H1 (cell line): ENCODE data around the gene DERL2. TPM values are rescaled to one million over a fixed set of nuclear protein-coding genes. Genes with fewer than 3 reads are reported as not detected.

Experiments
- CTCF ChIA-PET: fragments of 300-600 bp; sonication (Branson Sonifier 250); formaldehyde crosslinking; loops from one replicate; lab custom pipeline; 2021; ENCODE audit not compliant: partially characterized antibody; lab: Charles Lee
- POLR2A ChIA-PET: fragments of 300-600 bp; sonication (Branson Sonifier 250); formaldehyde crosslinking; loops from one replicate; lab custom pipeline; 2021; ENCODE audit warnings: inconsistent platforms; ENCODE audit not compliant: partially characterized antibody; lab: Charles Lee
- DNase-seq, 2 experiments: peaks; one replicate each; pipeline versions ENCODE4 v3.0.0 to v3.0.0-alpha.2; 2010 to 2022; ENCODE audit warnings: low spot score in 2 of 2, low read depth in 1 of 2, mixed read lengths in 1 of 2
- FAIRE-seq: peaks from 2 replicates; lab custom pipeline; 2011; peaks lifted over from hg19 to GRCh38; lab: Jason Lieb, UNC
- H2AFZ ChIP-seq: 2 replicates; pipeline ENCODE4 v1.8.1; 2012; ENCODE audit warnings: low read length, inconsistent platforms
- H2AK5ac ChIP-seq: 2 replicates; pipeline ENCODE4 v1.6.1; 2013; ENCODE audit warnings: low read depth, low read length
- H2BK120ac ChIP-seq: replicated peaks from 2 replicates; pipeline ENCODE3; 2013; ENCODE audit warnings: low read depth, low read length, inconsistent platforms
- H2BK12ac ChIP-seq: 2 replicates; pipeline ENCODE4 v1.6.1; 2013; ENCODE audit warnings: low read depth, low read length
- H2BK15ac ChIP-seq: 2 replicates; pipeline ENCODE4 v1.6.1; 2013; ENCODE audit warnings: low read length
- H2BK20ac ChIP-seq: 2 replicates; pipeline ENCODE4 v1.6.1; 2013; ENCODE audit warnings: low read length
- H2BK5ac ChIP-seq: 2 replicates; pipeline ENCODE4 v1.6.1; 2013; ENCODE audit warnings: low read depth, low read length
- H3K14ac ChIP-seq: 2 replicates; pipeline ENCODE4 v1.6.1; 2013; ENCODE audit warnings: inconsistent platforms; ENCODE audit not compliant: insufficient read length
- H3K18ac ChIP-seq: 2 replicates; pipeline ENCODE4 v1.6.1; 2013; ENCODE audit warnings: low read length; ENCODE audit errors: extremely low read depth
- H3K23ac ChIP-seq: 2 replicates; pipeline ENCODE4 v1.6.1; 2013; ENCODE audit warnings: inconsistent platforms; ENCODE audit not compliant: insufficient read length
- H3K23me2 ChIP-seq: 2 replicates; pipeline ENCODE4 v1.6.1; 2013; ENCODE audit warnings: low read depth, low read length
- H3K27ac ChIP-seq: 2 replicates; pipeline ENCODE4 v1.6.1; 2011; ENCODE audit warnings: low read depth, low read length, inconsistent platforms
- H3K27me3 ChIP-seq, 4 experiments: replicated peaks in 1 of 4; 1 replicate in 1 of 4; 2 replicates in 3 of 4; pipeline versions ENCODE4 v1.6.1 to v1.8.1; 2011 to 2013; ENCODE audit warnings: low read length in 3 of 4, mild to moderate bottlenecking in 3 of 4, inconsistent platforms in 2 of 4, mixed read lengths in 2 of 4, moderate library complexity in 1 of 4; ENCODE audit not compliant: control insufficient read depth in 3 of 4, insufficient read depth in 3 of 4; ENCODE audit errors: extremely low read depth in 1 of 4
- H3K36me3 ChIP-seq, 4 experiments: 2 replicates each; pipeline versions ENCODE4 v1.6.1 to v1.8.1; 2011 to 2013; ENCODE audit warnings: mild to moderate bottlenecking in 4 of 4, low read length in 3 of 4, moderate library complexity in 2 of 4, control low read depth in 1 of 4, inconsistent platforms in 1 of 4; ENCODE audit not compliant: insufficient read depth in 4 of 4, control insufficient read depth in 2 of 4
- H3K4ac ChIP-seq: replicated peaks from 2 replicates; pipeline ENCODE3; 2013; ENCODE audit warnings: low read length, low read depth, mixed read lengths, inconsistent platforms; ENCODE audit not compliant: insufficient read length
- H3K4me1 ChIP-seq, 4 experiments: replicated peaks in 1 of 4; 1 replicate in 1 of 4; 2 replicates in 3 of 4; pipeline versions ENCODE4 v1.6.1 to v1.8.1; 2011 to 2013; ENCODE audit warnings: low read length in 3 of 4, inconsistent platforms in 2 of 4, mixed read lengths in 1 of 4; ENCODE audit not compliant: insufficient read depth in 4 of 4, control insufficient read depth in 3 of 4
- H3K4me2 ChIP-seq, 2 experiments: 2 replicates each; pipeline versions ENCODE4 v1.6.1 to v1.8.1; 2011 to 2013; ENCODE audit warnings: low read depth in 2 of 2, low read length in 2 of 2, control low read depth in 1 of 2, inconsistent platforms in 1 of 2, mild to moderate bottlenecking in 1 of 2; ENCODE audit not compliant: insufficient read depth in 1 of 2
- H3K4me3 ChIP-seq, 4 experiments: fragments of 200-600, 300-600 bp in 1 of 4; sonication (generic), shearing (Covaris generic), sonication (Bioruptor Twin) in 1 of 4; 2 replicates each; pipeline versions ENCODE4 v1.5.1 to v1.8.1; 2011 to 2016; ENCODE audit warnings: low read length in 4 of 4, low read depth in 3 of 4, control low read depth in 2 of 4, inconsistent platforms in 2 of 4, mild to moderate bottlenecking in 2 of 4, mixed read lengths in 1 of 4, moderate library complexity in 1 of 4; ENCODE audit not compliant: insufficient read depth in 2 of 4; ENCODE audit errors: extremely low read depth in 1 of 4
- H3K56ac ChIP-seq: replicated peaks from 2 replicates; pipeline ENCODE3; 2013; ENCODE audit warnings: low read depth, mild to moderate bottlenecking, mixed read lengths, low read length, inconsistent platforms; ENCODE audit not compliant: insufficient read length
- H3K79me1 ChIP-seq: 2 replicates; pipeline ENCODE4 v1.6.1; 2013; ENCODE audit warnings: low read depth, low read length, control low read depth
- H3K79me2 ChIP-seq, 2 experiments: 2 replicates each; pipeline versions ENCODE4 v1.6.1 to v1.8.1; 2012 to 2013; ENCODE audit warnings: low read length in 2 of 2, mild to moderate bottlenecking in 2 of 2, inconsistent platforms in 1 of 2; ENCODE audit not compliant: insufficient read depth in 2 of 2, control insufficient read depth in 1 of 2
- H3K9ac ChIP-seq, 4 experiments: replicated peaks in 1 of 4; 1 replicate in 1 of 4; 2 replicates in 3 of 4; pipeline versions ENCODE4 v1.6.1 to v1.8.1; 2011 to 2013; ENCODE audit warnings: low read depth in 3 of 4, low read length in 3 of 4, control low read depth in 2 of 4, mild to moderate bottlenecking in 2 of 4, moderate library complexity in 2 of 4, inconsistent platforms in 1 of 4; ENCODE audit errors: extremely low read depth in 1 of 4
- H3K9me3 ChIP-seq, 2 experiments: 2 replicates each; pipeline versions ENCODE4 v1.6.1 to v1.8.1; 2012 to 2013; ENCODE audit warnings: mild to moderate bottlenecking in 2 of 2, moderate library complexity in 2 of 2, control low read depth in 1 of 2, inconsistent platforms in 1 of 2, low read depth in 1 of 2, low read length in 1 of 2, mixed read lengths in 1 of 2; ENCODE audit not compliant: insufficient read depth in 2 of 2
- H4K20me1 ChIP-seq, 2 experiments: replicated peaks in 1 of 2; 2 replicates each; pipeline versions ENCODE3 to v1.8.1; 2011 to 2013; ENCODE audit warnings: inconsistent platforms in 2 of 2, low read length in 2 of 2, mild to moderate bottlenecking in 1 of 2; ENCODE audit not compliant: insufficient read depth in 2 of 2, control insufficient read depth in 1 of 2
- H4K5ac ChIP-seq: 2 replicates; pipeline ENCODE4 v1.6.1; 2013; ENCODE audit warnings: low read length, low read depth, mixed read lengths, inconsistent platforms; ENCODE audit not compliant: insufficient read length
- H4K8ac ChIP-seq: 2 replicates; pipeline ENCODE4 v1.8.0; 2013; ENCODE audit warnings: mild to moderate bottlenecking, moderate library complexity, low read length, inconsistent platforms; ENCODE audit not compliant: insufficient read depth; ENCODE audit errors: extremely low read depth
- H4K91ac ChIP-seq: replicated peaks from 2 replicates; pipeline ENCODE3; 2013; ENCODE audit warnings: low read length, mixed read lengths, inconsistent platforms; ENCODE audit not compliant: insufficient read length
- CHD2 ChIP-seq: IDR thresholded peaks from 2 replicates; pipeline ENCODE4 v1.6.1; 2012; ENCODE audit warnings: low read length, improper control_type of control experiment
- EZH2 ChIP-seq: fragments of 200-600 bp; sonication (generic); IDR thresholded peaks from 2 replicates; pipeline ENCODE4 v1.7.1; 2012; ENCODE audit warnings: low read depth, mild to moderate bottlenecking, moderate library complexity, low read length, inconsistent platforms; ENCODE audit not compliant: severe bottlenecking
- KDM4A ChIP-seq: IDR thresholded peaks from one replicate; pipeline ENCODE4 v1.7.1; 2012; ENCODE audit warnings: low read depth, mild to moderate bottlenecking, moderate library complexity, low read length, inconsistent platforms; ENCODE audit not compliant: severe bottlenecking
- POLR2A ChIP-seq, 2 experiments: IDR thresholded peaks; 1 replicate in 1 of 2; 2 replicates in 1 of 2; pipeline ENCODE4 v1.6.1; 2011; ENCODE audit warnings: low read depth in 2 of 2, low read length in 2 of 2, mild to moderate bottlenecking in 2 of 2; ENCODE audit errors: control extremely low read depth in 1 of 2
- POLR2AphosphoS5 ChIP-seq: IDR thresholded peaks from 2 replicates; pipeline ENCODE4 v1.6.1; 2011; ENCODE audit warnings: low read depth, low read length
- TAF7 ChIP-seq: optimal IDR thresholded peaks from 2 replicates; pipeline ENCODE3; 2011; ENCODE audit warnings: low read depth, mild to moderate bottlenecking, inconsistent platforms, low read length, moderate library complexity, borderline replicate concordance
- YY1 ChIP-seq: IDR thresholded peaks from 2 replicates; pipeline ENCODE4 v1.6.1; 2011; ENCODE audit warnings: low read depth, mild to moderate bottlenecking, low read length
- WGBS, 2 experiments: shearing (Covaris generic) in 1 of 2; methylation state at CpG; one replicate each; pipeline versions ENCODE4 v1.1.6 to v1.1.7; 2013 to 2015; ENCODE audit warnings: low lambda C conversion rate in 2 of 2, mixed read lengths in 2 of 2, inconsistent platforms in 1 of 2, low coverage in 1 of 2, missing lambda C conversion rate in 1 of 2; ENCODE audit not compliant: insufficient replicate concordance in 2 of 2, insufficient coverage in 1 of 2, insufficient read length in 1 of 2; ENCODE audit errors: extremely low coverage in 1 of 2, missing lambda C conversion rate in 1 of 2; 5-methylcytosine and 5-hydroxymethylcytosine counted together
- long read RNA-seq, 2 experiments: library from RNA in 1 of 2; library from capped mRNA in 1 of 2; stranded (forward); transcript quantifications; one replicate each; pipeline ENCODE4 v2.0.0, GENCODE V29; 2021; ENCODE audit warnings: inconsistent platforms in 1 of 2
- polyA minus RNA-seq, 3 experiments: library from RNA; depleted of rRNA, polyadenylated mRNA; stranded (reverse); fragments of >200 nt; gene quantifications; 1 replicate in 2 of 3; 2 replicates in 1 of 3; pipeline ENCODE4 v1.2.3, GENCODE V29; 2011
- polyA plus RNA-seq, 7 experiments: library from polyadenylated mRNA; depleted of rRNA in 3 of 7; stranded (reverse) in 5 of 7; unstranded in 2 of 7; fragments of >200 nt in 5 of 7; fragments of 200-250 nt in 2 of 7; gene quantifications; 1 replicate in 5 of 7; 2 replicates in 1 of 7; 4 replicates in 1 of 7; pipeline versions ENCODE4 v1.2.1 to v1.2.3, GENCODE V29; 2011 to 2013; ENCODE audit warnings: missing spikeins in 2 of 7, mixed read lengths in 2 of 7
- total RNA-seq: library from RNA; stranded (reverse); fragmentation: NEBNext Ultra II Directional; extraction: Animal tissue kit (Norgen Biotek cat#: 25700); gene quantifications from 2 replicates; pipeline ENCODE4 v1.2.1, GENCODE V29; 2021

The DERL2 gene
- total RNA-seq: 58.4 and 67.5 TPM in 2 replicates
- 33.7 and 55.3 TPM in 2 replicates for polyA plus RNA-seq (2011; rRNA removed)
- 38.5 TPM for polyA plus RNA-seq (2011; cell fraction: cytosol; rRNA removed)
- polyA plus RNA-seq (2011; cell fraction: nucleus; rRNA removed): 18.7 TPM
- 36.3 to 52.8 TPM (median 38.2 TPM) in 4 replicates for polyA plus RNA-seq (2012, experiment 1 of 2)
- polyA plus RNA-seq (2012, experiment 2 of 2): 37.9 TPM
- 32.6 TPM for polyA plus RNA-seq (2013, experiment 1 of 2)
- polyA plus RNA-seq (2013, experiment 2 of 2): 33.4 TPM
- 15.4 and 16.3 TPM in 2 replicates for polyA minus RNA-seq (2011; rRNA and poly(A)+ RNA removed)
- 25.4 TPM for polyA minus RNA-seq (2011; cell fraction: cytosol; rRNA and poly(A)+ RNA removed)
- 30.0 TPM for polyA minus RNA-seq (2011; cell fraction: nucleus; rRNA and poly(A)+ RNA removed)
- long read RNA-seq, experiment 1, full-length matches to known transcripts: 35 of 53 reads
- long read RNA-seq, experiment 1, partial matches to known transcripts: 6 of 53 reads
- long read RNA-seq, experiment 1, other reads (novel, unspliced or antisense): 12 of 53 reads
- long read RNA-seq, experiment 2, full-length matches to known transcripts: 40 of 56 reads
- long read RNA-seq, experiment 2, partial matches to known transcripts: 0 of 56 reads
- long read RNA-seq, experiment 2, other reads (novel, unspliced or antisense): 16 of 56 reads

GRCh38 chr17:5485270-5486205 lies at the start of gene DERL2:
DERL2 (minus strand) TSS chr17:5486178; CDS start chr17:5486161, 17 bp downstream.
- Histone ChIP-seq H3K27ac (peak within 1 kb of the TSS; percentile 100), H3K14ac (no peak within 1 kb of the TSS), H2BK5ac (peak within 1 kb of the TSS; percentile 99), H3K4ac (peak within 1 kb of the TSS; percentile 99), H2BK20ac (no peak within 1 kb of the TSS), H3K79me2 (peaks cover 8 to 73% of the 10 kb centered on the region in 2 experiments), H3K4me1 (no peaks in the 10 kb centered on the region), H3K23ac (no peak within 1 kb of the TSS), H2AFZ (peak within 1 kb of the TSS; percentile 76; the same call in 1 of the 2 replicates), H3K9me3 (no peaks in the 10 kb centered on the region), H3K79me1 (peaks cover 5% of the 10 kb centered on the region; the same call in 1 of the 2 replicates), H3K4me2 (peak within 1 kb of the TSS; percentile 85 to 94), H3K56ac (peak within 1 kb of the TSS; percentile 99), H2AK5ac (peak within 1 kb of the TSS; percentile 94; the same call in 1 of the 2 replicates), H2BK12ac (peak within 1 kb of the TSS; percentile 79; the same call in 1 of the 2 replicates), H4K91ac (peak within 1 kb of the TSS; percentile 96), H4K20me1 (peaks cover 3 to 13% of the 10 kb centered on the region in 2 experiments), H2BK15ac (0 out of 2 replicates have a peak within 1 kb of the TSS, but pooled peaks have one; percentile 82), H4K5ac (peak within 1 kb of the TSS; percentile 97), H2BK120ac (peak within 1 kb of the TSS; percentile 47), H3K23me2 (peaks cover 8% of the 10 kb centered on the region), H4K8ac (peak within 1 kb of the TSS; percentile 100), H3K36me3 (peaks cover 9 to 60% (median 31%) of the 10 kb centered on the region in 4 experiments), H3K9ac (peak within 1 kb of the TSS; percentile 96 to 100 (median 100)), H3K4me3 (peak within 1 kb of the TSS; percentile 96 to 99 (median 98)), H3K27me3 (no peaks in the 10 kb centered on the region), H3K18ac (peak within 1 kb of the TSS; percentile 86)
- DNase-seq: peak in 1 of 2 experiments; percentile 75
- ChIA-PET POLR2A (interaction anchor here (0.7 to 6.2 kb wide), 21 partner anchors 8 to 949 kb away, joined by 3 to 91 read pairs (median 5); partner anchors contain the start of genes AIPL1, C1QBP, DHX33 and NUP88), CTCF (interaction anchor here (0.9 to 1.9 kb wide), 7 partner anchors 10 to 22 kb away, joined by 3 to 7 read pairs (median 4); partner anchors contain the start of gene DHX33)
- FAIRE-seq: no peak
- 12% methylated on average over 18 of the region's 29 CpGs; no CpG with 5 or more reads in 1 of the 2 experiments for WGBS, 2 experiments
- TF ChIP-seq EZH2 (no peak), POLR2A (IDR thresholded peaks at IDR 0.05; ENCODE audit: control extremely low read depth in 1 of 2, low read depth in 2 of 2, low read length in 2 of 2) (peak; percentile 67 to 76; a peak in 2 of 3 replicates), YY1 (peak; percentile 76; the same call in 1 of the 2 replicates), TAF7 (peak; percentile 75), CHD2 (peak; percentile 19; the same call in 1 of the 2 replicates), POLR2AphosphoS5 (peak; percentile 51), KDM4A (peak; percentile 48)
